Heart left ventricle (tissue), 16 donors: Measurements from ENCODE around the gene EML1. TPM values are rescaled to one million over a fixed set of nuclear protein-coding genes. Genes with fewer than 3 reads are reported as not detected.
A peak's percentile ranks its signal among the peaks of the same experiment; 100 is the strongest.

Source experiments
- ATAC-seq, 4 donors: fragments of 200-7000 bp; cut with Tn5 transposase; one replicate each; pipeline ENCODE4 v1.9.1; 2020 to 2022; ENCODE audit warnings: moderate library complexity in 4 of 4, mild to moderate bottlenecking in 3 of 4, moderate number of reproducible peaks in 1 of 4
- DNase-seq, 5 donors: peaks; one replicate each; pipeline ENCODE4 v3.0.0-alpha.2; 2020
- H3K27ac ChIP-seq, 12 donors: fragments of 200-600 bp; sonication (generic) in 4 of 12; one replicate each; pipeline versions ENCODE4 v1.5.0 to v1.8.0; 2016 to 2022; ENCODE audit warnings: mild to moderate bottlenecking in 2 of 12
- H3K27me3 ChIP-seq, 9 donors: fragments of 200-600 bp; sonication (generic) in 2 of 9; one replicate each; pipeline versions ENCODE4 v1.5.1 to v1.8.0; 2016 to 2022; ENCODE audit warnings: mild to moderate bottlenecking in 3 of 9
- H3K36me3 ChIP-seq, 9 donors: fragments of 200-600 bp; sonication (generic) in 2 of 9; one replicate each; pipeline versions ENCODE4 v1.5.0 to v1.8.0; 2018 to 2022; ENCODE audit warnings: mild to moderate bottlenecking in 2 of 9
- H3K4me1 ChIP-seq, 12 donors: fragments of 200-600 bp; sonication (generic) in 4 of 12; one replicate each; pipeline versions ENCODE4 v1.5.0 to v1.8.0; 2016 to 2022; ENCODE audit warnings: mild to moderate bottlenecking in 3 of 12
- H3K4me3 ChIP-seq, 12 donors: fragments of 200-600 bp; sonication (generic) in 4 of 12; one replicate each; pipeline versions ENCODE4 v1.5.0 to v1.8.0; 2017 to 2022; ENCODE audit warnings: mild to moderate bottlenecking in 9 of 12, moderate library complexity in 4 of 12
- H3K9me3 ChIP-seq, 12 donors: fragments of 200-600 bp; sonication (generic) in 4 of 12; one replicate each; pipeline versions ENCODE4 v1.5.0 to v1.8.0; 2016 to 2022; ENCODE audit warnings: mild to moderate bottlenecking in 1 of 12
- POLR2A ChIP-seq, 2 donors: fragments of 450-650 bp; IDR thresholded peaks; one replicate each; pipeline ENCODE4 v1.6.1; 2017; ENCODE audit warnings: antibody characterized with exemption in 2 of 2, mild to moderate bottlenecking in 2 of 2, moderate library complexity in 2 of 2
- WGBS, 4 donors: extraction: QIAGEN DNeasy Blood & Tissue Kit in 2 of 4; methylation state at CpG; one replicate each; pipeline versions ENCODE4 v1.1.5 to v1.1.7; 2013 to 2018; 5-methylcytosine and 5-hydroxymethylcytosine counted together
- intact Hi-C, 10 donors: fragments of 100-400 bp; cut with DNase I; formaldehyde crosslinking; loops; one replicate each; pipeline versions ENCODE4 v1.11.1 to v1.14.2; 2022
- polyA plus RNA-seq, 2 donors: library from polyadenylated mRNA; stranded (reverse); fragments of 200-250 nt; gene quantifications; one replicate each; pipeline ENCODE4 v1.2.3, GENCODE V29; 2013
- total RNA-seq, 9 donors: library from RNA; depleted of rRNA in 2 of 9; stranded (reverse); fragments of >200 nt in 2 of 9; fragmentation: NEBNext Ultra II Directional in 3 of 9; extraction: Animal tissue kit (Norgen Biotek cat#: 25700) in 3 of 9; gene quantifications; one replicate each; pipeline versions ENCODE4 v1.1.0 to v1.2.4, GENCODE V29; 2016 to 2023
- TF ChIP-seq, protein P1 (sequence below), 12 donors: fragments of 200-600 bp; sonication (generic) in 4 of 12; IDR thresholded peaks; one replicate each; pipeline versions ENCODE4 v1.5.0 to v1.8.0; 2018 to 2022; ENCODE audit warnings: antibody characterized with exemption in 12 of 12, mild to moderate bottlenecking in 5 of 12
- donor health status: ischemic (EF 13 %, LVEDD 7.1; RV severe dilation, severe dysfunction).
- donor health status: healthy with polysubstance abuse.
- donor health status: DM: no; HTN: yes; CAD: no.
- donor health status: DM: no; HTN: no; CAD: no.
- donor health status: ischemic (EF 25% LVEDD 6.9; RV normal size, moderate dysfunction).
- donor health status: ischemic (EF 25% LVEDD 5.7; RV mildly dilated, moderate dysfunction).
- donor health status: healthy.
- donor health status: DM: yes; HTN: yes; CAD: no.
- donor health status: ischemic (EF 35%, LVEDD 5.7; RV mildly dilated, moderate dysfunction).
- donor health status: nonischemic (EF 11% LVEDD 7.7; RV severe dilation, severe dysfunction).
- donor health status: DM: yes; HTN: yes; CAD: no.
- donor health status: PGD.
- donor health status: ischemic (EF 29% LVEDD 5.4; RV normal size, mild dysfunction).
- donor health status: nonischemic (EF 23%, LVEDD 6.1; RV moderate dilation, normal function).

Gene EML1
- total and polyA plus RNA-seq, 11 donors, result 7.4 to 49.7 (median 39.3) TPM

GRCh38 chr14:99751539-99752485 lies 41.4 kb upstream of the EML1 start:
- Histone ChIP-seq H3K4me3 (no peak overlapping the region), H3K27me3 (no peaks in the 10 kb centered on the region), H3K36me3 (no peaks in the 10 kb centered on the region), H3K4me1 (peaks cover 18 to 93% (median 58%) of the 10 kb centered on the region in 12 donors), H3K27ac (peak overlapping the region in 9 of 12 donors; percentile 8 to 77 (median 56)), H3K9me3 (no peaks in the 10 kb centered on the region)
- WGBS, 4 donors, result 59 to 64% (median 62%) methylated on average over 25 of the region's 25 CpGs
- DNase-seq (no peak), ATAC-seq (no peak)
- no peak for TF ChIP-seq POLR2A (IDR thresholded peaks at IDR 0.05)
- TF ChIP-seq, protein P1, sequence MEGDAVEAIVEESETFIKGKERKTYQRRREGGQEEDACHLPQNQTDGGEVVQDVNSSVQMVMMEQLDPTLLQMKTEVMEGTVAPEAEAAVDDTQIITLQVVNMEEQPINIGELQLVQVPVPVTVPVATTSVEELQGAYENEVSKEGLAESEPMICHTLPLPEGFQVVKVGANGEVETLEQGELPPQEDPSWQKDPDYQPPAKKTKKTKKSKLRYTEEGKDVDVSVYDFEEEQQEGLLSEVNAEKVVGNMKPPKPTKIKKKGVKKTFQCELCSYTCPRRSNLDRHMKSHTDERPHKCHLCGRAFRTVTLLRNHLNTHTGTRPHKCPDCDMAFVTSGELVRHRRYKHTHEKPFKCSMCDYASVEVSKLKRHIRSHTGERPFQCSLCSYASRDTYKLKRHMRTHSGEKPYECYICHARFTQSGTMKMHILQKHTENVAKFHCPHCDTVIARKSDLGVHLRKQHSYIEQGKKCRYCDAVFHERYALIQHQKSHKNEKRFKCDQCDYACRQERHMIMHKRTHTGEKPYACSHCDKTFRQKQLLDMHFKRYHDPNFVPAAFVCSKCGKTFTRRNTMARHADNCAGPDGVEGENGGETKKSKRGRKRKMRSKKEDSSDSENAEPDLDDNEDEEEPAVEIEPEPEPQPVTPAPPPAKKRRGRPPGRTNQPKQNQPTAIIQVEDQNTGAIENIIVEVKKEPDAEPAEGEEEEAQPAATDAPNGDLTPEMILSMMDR (IDR thresholded peaks at IDR 0.05), result no peak
- intact Hi-C loops, result no loop called here

GRCh38 chr14:99752486-99753121 lies 40.6 kb upstream of the EML1 start:
- no peak for TF ChIP-seq POLR2A (IDR thresholded peaks at IDR 0.05)
- TF ChIP-seq, protein P1 (IDR thresholded peaks at IDR 0.05), result no peak

GRCh38 chr14:99753225-99754140 lies 39.7 kb upstream of the EML1 start:
- H3K27ac ChIP-seq, result peak overlapping the region in 7 of 12 donors; percentile 20 to 77 (median 47)
- peaks cover 18 to 84% (median 50%) of the 10 kb centered on the region in 12 donors for H3K4me1 ChIP-seq
- no peak for ATAC-seq
- no peak for DNase-seq
- WGBS, 4 donors, result 60 to 83% (median 75%) methylated on average over 13 to 16 of the region's 16 CpGs
- H3K9me3 ChIP-seq, result no peaks in the 10 kb centered on the region
- H3K27me3 ChIP-seq, result no peaks in the 10 kb centered on the region
- intact Hi-C loops, result no loop called here
- no peak overlapping the region for H3K4me3 ChIP-seq
- no peaks in the 10 kb centered on the region for H3K36me3 ChIP-seq
- TF ChIP-seq, protein P1 (IDR thresholded peaks at IDR 0.05), result no peak
- no peak for TF ChIP-seq POLR2A (IDR thresholded peaks at IDR 0.05)

More at GRCh38 chr14:99752486-99753121, 40.6 kb upstream of the EML1 start:
- Histone ChIP-seq H3K4me3 (no peak overlapping the region), H3K4me1 (peaks cover 18 to 86% (median 53%) of the 10 kb centered on the region in 12 donors), H3K27ac (peak overlapping the region in 10 of 12 donors; percentile 8 to 77 (median 53)), H3K27me3 (no peaks in the 10 kb centered on the region), H3K36me3 (no peaks in the 10 kb centered on the region), H3K9me3 (no peaks in the 10 kb centered on the region)
- WGBS, 4 donors, result 50 to 58% (median 57%) methylated on average over 9 of the region's 9 CpGs
- ATAC-seq (peak in 1 of 4 donors; percentile 10), DNase-seq (no peak)
- intact Hi-C loops, result no loop called here
